EH (cell line): ENCODE results near the gene NBPF1.
"Not testable (repeated sequence)": the region's sequence is repeated elsewhere in the genome, so short reads cannot be mapped to it uniquely, and the experiment has no call there.

Experiments
- DNase-seq: peaks from one replicate; pipeline ENCODE4 v3.0.0-alpha.2; 2015; ENCODE audit warnings: low read depth

The NBPF1 gene

GRCh38 chr1:16613185-16614147, at the start of gene NBPF1:
Gene NBPF1, minus strand, starts transcription at chr1:16613564.
- peak; percentile 98 for DNase-seq

DNA sequence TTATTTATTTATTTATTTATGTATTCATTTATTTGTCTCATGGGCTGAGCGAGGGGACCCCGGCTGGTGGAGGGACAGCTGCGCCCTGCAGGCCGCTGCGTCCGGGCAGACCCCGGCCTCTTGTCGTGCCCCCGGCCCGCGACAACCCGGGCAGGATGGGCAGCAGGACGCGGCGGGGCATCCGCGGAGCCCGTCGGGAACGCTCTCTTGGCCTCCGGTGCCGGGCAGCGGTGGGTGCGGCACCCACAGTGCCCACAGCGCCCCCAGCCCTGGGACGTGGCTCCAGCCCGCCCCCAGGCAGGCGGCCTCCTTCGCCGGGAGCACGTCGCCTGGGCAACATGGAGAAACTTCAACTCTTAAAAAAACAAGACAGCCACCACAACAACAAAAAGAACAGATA, 44.9 kb upstream of the NBPF1 start:
- DNase-seq: not testable (repeated sequence)

DNA sequence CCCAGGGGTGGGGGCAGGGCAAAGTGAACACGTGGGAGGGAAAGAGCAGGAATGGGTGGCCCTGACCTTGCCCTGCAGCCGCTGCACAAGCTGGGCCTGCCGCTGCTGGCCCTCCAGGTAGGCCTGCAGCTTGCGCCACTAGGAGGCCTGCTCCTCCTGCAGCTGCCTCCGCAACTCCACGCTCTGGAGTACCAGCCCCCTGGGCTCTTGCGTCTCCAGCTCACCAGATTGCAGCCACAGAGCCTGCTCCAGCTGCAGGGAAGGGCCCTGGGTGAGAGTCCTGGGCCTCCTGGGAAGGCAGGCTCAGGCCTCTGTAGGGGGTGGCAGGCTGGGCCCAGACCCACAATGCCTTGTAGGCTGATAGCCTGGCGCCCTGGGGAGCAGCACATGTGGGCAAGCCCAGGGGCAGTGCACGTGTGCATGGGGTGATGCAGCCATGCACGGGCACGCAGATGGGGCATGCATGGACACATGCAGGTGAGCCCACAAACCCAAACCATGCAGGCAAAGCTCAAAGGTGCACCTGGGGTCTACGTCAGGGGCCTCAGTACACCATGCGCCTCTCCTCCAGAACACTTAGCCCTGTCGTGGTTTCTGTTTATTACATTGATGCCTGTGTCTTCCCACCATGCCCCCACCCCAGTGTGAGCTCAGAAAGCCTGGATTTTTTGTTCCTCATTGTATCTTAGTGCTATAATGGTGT, 43.8 kb upstream of the NBPF1 start:
- not testable (repeated sequence) for DNase-seq

- DNase-seq: not testable (repeated sequence)
These were observed 43.2 kb upstream of the NBPF1 start for GRCh38 chr1:16656574-16656973.

GRCh38 chr1:16651560-16651959, 38.2 kb upstream of the NBPF1 start:
- DNase-seq: not testable (repeated sequence)

DNA sequence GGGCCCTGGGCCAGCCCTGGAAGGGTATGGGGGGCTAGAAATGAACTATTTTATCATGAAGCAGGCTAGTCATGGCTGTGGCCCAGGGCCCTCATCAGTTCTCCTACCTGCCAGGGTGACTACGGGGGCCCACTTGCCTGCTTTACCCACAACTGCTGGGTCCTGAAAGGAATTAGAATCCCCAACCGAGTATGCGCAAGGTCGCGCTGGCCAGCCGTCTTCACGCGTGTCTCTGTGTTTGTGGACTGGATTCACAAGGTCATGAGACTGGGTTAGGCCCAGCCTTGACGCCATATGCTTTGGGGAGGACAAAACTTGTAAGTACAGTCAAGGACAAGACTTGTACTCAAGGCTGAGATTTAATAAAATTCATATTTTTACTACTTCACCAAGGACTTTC, 36.6 kb upstream of the NBPF1 start:
- DNase-seq: not testable (repeated sequence)

- DNase-seq: not testable (repeated sequence)
These were observed 36.0 kb upstream of the NBPF1 start for GRCh38 chr1:16649390-16649789.

DNA sequence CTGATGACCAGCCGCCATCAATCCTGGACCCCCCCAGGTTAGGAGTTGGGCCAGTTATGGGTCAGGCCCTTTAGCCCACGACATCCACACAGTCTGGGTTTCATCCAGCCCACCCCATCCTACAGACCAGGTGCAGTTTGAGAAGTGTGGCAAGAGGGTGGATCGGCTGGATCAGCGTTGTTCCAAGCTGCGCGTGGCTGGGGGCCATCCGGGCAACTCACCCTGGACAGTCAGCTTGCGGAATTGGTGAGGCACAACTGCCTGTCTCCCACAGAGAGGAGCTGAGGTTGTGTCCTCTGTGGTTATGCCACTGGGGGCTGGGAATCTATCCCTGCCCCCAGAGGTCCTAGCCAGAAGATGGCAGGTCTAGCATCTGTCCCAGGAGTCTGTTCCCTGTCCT, 35.4 kb upstream of the NBPF1 start:
- not testable (repeated sequence) for DNase-seq

GRCh38 chr1:16648250-16648649, 34.9 kb upstream of the NBPF1 start:
- not testable (repeated sequence) for DNase-seq

DNA sequence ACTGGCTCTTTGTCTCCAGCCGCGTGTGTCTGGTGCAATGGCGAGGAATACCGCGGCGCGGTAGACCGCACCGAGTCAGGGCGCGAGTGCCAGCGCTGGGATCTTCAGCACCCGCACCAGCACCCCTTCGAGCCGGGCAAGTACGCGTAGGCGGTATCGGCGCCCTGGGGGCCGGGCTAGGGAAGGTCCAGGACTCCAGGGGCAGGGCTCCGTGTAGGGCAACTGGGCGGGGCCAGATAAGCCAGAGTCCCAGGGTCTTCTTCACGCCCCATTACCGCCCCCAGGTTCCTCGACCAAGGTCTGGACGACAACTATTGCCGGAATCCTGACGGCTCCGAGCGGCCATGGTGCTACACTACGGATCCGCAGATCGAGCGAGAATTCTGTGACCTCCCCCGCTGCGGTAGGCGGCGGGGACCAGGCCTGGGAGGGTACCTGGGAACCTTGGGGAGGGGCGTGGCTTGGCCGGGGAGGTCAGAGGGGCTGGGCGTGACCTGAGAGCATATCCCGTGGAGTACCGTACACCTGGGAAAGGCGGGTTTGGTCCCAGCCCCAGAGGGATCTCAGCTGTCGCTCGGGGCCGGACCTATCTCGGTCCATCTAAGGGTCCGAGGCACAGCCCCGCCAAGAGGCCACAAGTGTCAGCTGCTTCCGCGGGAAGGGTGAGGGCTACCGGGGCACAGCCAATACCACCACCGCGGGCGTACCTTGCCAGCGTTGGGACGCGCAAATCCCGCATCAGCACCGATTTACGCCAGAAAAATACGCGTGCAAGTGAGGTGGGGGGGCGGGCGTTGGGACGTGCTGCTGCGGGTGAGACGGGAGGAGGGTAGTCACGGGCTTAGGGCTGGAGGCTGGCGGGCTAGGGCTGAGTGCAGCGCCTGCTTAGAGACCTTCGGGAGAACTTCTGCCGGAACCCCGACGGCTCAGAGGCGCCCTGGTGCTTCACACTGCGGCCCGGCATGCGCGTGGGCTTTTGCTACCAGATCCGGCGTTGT, 34.1 kb upstream of the NBPF1 start:
- DNase-seq: not testable (repeated sequence)

DNA sequence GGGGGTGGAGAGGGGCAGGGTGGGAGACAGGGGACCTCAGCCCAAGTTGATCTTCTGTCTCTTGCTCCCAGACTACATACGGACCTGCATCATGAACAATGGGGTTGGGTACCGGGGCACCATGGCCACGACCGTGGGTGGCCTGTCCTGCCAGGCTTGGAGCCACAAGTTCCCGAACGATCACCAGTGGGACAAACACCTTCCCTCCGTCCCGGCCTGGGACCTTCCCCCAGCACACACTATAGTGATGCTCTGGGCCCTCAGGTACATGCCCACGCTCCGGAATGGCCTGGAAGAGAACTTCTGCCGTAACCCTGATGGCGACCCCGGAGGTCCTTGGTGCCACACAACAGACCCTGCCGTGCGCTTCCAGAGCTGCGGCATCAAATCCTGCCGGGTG, 33.4 kb upstream of the NBPF1 start:
- not testable (repeated sequence) for DNase-seq

DNA sequence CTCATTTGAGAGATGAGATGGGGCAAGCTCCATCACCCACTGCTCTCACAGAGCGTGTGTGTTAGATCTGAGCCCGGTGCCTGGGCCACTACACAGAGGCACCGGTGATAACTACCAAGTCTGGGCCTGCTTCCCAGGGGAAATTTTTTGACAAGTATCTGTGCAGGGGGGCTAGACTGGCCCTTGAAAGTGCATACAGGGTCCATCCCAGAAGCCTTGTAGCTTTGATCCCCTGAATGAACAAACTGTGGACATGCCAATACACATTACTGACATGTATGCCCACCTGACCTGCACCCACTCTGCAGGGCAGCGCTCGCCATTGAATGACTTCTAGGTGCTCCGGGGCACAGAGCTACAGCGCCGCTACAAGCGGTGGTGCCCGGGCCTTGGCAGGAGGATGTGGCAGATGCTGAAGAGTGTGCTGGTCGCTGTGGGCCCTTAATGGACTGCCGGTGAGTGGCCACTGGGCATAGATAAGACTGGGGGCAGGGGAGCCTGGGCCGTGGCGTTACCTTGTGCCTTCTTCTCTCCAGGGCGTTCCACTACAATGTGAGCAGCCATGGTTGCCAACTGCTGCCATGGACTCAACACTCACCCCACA, 32.8 kb upstream of the NBPF1 start:
- DNase-seq: not testable (repeated sequence)

DNA sequence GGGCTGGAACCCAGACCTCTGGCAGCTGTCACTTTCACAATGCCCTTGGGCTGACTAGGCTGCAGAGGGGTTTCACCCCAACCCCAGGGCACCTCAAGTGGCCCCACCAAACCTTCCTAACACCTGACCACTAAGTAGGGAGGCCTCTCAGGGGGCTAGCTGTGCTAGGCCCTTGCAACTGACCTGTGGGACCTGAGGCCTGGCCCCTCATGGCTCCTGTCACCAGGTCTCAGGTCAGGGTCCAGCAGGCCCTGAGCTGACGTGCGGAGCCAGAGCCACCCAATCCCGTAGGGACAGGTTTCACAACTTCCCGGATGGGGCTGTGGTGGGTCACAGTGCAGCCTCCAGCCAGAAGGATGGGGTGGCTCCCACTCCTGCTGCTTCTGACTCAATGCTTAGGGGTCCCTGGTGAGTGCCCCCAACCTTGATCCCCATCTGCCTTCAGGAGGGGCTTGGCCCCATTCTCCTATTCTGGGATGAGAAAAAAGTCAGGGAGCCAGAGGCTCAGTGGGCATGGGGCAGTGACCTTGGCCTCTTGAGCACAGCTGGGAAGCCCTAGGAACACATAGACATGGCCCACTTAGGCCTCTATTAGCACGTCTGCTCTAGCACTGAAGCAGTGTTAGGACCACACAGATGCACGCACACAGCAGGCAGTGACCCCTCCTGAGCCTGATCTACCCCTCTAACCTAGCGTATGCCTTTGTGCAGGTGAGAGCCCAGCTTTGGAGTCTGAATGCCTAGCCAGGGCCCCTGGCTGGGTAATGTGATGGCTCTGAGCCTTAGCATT, 32.1 kb upstream of the NBPF1 start:
- not testable (repeated sequence) for DNase-seq

GRCh38 chr1:16644482-16645270, 31.3 kb upstream of the NBPF1 start:
- DNase-seq: peak; percentile 97

DNA sequence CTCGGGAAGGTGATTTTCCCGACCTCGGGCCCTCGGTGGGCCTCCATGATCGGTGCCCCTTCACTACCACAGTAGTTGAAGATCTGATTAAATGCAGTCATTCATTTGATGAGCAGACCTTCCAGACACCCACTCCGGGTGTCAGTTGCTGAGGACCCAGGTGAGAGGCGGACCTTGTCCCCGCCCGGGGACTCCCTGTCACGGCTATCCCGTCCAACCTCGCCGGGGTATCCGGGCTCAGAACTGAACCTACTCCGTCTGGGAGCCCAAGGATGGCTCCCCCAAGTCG, 30.8 kb upstream of the NBPF1 start:
- DNase-seq: no peak

DNA sequence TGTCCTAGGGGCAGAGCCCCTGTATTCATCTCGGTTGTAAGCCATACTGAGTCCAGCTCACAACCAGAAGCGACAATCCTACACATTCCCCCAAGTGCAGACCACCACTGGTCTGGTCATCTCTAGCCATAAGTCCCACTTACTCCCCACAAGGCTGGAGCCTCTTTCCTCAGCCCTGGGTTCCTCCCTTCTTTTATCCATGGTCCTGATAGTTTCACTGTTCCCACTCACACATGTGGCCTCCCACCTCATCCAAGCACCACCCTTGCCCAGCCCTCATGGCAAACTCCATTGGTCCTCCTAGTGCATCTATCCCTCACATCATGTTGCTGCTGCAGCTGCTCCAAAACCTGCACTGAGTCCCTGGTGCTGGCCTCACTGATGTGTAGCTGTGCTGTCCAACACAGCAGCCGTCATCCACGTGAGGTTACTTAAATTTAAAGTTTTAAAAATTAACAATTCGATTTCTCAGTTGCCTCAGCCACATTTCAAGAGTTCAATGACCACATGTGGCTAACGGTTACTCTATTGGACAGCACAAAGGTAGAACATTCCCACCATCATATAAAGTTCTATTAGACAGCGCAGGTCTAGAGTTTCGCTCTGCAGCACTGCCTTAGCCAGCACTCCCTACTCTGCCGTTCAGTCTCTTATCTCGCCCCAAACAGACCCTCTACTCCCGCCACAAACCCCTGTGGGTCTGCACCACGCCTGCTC, 30.3 kb upstream of the NBPF1 start:
- DNase-seq: peak; percentile 29

DNA sequence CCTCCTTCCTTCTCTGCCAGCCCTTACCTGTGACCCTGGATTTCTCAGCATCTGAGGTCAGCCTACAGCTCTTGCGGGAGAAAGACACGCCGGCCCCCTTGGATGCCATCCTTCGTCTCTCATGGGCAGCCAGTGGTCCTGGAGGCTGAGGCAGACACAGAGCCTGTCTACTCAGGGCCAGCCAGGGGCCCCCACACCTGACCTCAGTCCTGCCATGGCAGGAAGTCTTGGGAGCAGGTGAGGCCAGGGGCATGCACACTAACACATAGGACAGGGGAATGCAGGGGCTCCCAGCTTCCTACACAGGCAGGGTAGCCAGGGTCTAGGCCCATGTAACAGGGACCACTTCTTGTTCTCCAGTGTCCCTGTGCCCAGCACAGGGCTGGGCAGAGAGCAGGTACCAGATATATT, 29.6 kb upstream of the NBPF1 start:
- DNase-seq: not testable (repeated sequence)

GRCh38 chr1:16642025-16642966, 28.9 kb upstream of the NBPF1 start:
- DNase-seq: not testable (repeated sequence)
